Stimulated activated CD8-positive, alpha-beta memory T cell treated with anti-CD3 and anti-CD28 coated beads, Interleukin-2, amount 100 ng/mL, for 1 hour (primary cell): ENCODE results near the gene TMEM184C.

ENCODE experiments used
- DNase-seq, 2 donors: peaks; one replicate each; pipeline ENCODE4 v3.0.0-alpha.2; 2020; ENCODE audit warnings: low read depth in 2 of 2

The TMEM184C gene

DNA sequence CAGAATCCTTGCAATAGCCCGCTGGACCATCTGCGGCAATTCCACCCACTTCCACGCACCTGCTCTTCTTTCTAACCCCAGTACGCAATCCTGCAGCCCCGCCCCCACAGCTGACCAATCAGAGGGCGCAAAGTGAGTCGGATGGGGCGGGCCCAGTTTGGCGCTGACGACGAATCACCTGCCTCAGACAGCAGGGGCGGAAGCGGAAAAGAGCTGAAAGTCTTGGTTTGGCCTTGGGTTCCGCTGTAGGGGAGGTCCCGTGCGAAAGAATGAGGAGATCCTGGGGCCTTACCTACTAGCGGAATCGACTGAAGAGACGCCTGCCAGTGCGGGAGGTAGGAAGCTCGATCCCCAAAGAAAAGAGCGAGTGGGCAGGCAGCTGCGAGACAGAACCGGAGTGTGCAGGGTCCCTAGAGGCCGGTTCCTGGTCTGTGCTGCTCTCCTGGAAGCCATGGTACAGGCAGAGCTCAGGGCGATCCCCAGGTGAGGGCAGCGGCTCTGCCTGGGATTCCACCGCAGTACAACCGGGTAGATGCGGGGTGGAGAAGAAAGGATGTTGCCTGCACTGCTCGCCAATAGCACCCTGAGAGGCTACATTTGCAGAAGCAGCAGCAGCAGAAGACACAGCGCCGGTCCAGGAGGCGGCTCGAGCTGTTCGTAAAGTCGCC is at the start of gene TMEM184C:
TMEM184C (plus strand) TSS at position 225 of the 668 bp plus-strand sequence. CDS start 560 bp downstream, outside the sequence.
- DNase-seq: peak; percentile 97 to 98

DNA sequence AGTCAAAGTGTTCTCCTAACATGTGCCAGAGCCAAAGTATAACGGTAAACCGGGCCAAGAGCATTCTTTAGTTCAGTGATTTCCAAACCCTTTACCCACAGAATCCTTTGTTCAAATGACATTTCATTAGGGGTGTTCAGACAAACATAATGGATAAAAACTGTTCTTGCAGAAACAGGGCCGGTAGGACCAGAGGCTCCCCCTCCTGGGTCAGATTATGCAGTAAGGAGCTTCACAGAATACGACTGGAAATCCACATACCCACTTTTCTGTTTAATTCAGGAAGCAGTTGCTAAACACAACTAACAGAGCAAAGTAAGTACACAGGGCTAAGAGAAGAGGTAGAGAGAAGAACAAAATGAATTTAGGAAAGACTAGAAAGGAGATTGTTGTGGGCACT is 46.6 kb upstream of the TMEM184C start:
- no peak for DNase-seq

DNA sequence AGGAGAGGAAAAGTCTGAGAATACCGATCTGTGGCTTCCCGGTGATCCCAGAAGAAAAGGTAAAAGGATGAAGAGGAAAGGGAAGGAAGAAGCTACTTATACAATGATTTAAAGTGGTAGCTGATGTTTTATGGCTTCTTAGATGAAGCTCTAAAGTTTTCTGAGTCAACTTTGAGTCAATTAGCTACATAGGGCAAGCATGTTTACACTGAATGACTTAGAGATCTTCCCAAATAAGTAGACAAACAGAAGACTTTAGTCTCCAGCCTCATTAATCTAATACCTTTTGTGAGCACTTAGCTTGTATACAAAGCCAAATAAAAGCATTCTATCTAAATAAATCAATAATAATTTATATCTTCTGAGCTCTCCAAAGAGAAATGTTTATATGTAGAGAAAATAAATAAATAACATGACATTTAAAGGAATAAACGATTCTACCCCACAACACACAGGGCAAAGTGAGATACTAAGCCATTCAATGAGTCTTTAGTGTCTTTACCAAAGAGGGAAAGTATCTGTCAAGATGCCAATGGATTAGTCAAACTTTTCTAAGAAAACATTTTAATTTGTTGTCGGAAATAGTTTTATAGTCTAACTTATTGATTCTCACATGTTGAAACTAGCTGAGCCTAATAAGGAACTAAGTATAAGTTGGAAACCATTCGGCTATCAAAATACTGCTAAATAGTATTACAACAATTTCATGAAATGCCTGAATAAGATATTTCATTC is 46.0 kb upstream of the TMEM184C start:
- DNase-seq: no peak

DNA sequence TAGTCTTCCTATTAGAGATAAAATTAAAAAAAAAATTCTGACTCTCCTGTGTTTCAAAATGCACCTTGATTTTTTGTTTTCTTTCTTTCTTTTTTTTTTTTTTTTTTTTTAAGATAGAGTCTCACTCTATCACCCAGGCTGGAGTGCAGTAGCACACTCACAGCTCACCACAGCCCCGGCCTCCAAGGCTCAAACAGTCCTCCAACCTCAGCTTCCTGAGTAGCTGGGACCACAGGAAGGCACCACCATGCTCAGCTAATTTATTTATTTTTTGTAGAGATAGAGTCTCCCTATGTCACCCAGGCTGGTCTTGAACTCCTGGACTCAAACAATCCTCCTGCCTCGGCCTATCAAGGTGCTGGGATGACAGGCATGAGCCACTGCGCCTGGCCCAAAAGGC is 41.1 kb upstream of the TMEM184C start:
- DNase-seq: no peak

DNA sequence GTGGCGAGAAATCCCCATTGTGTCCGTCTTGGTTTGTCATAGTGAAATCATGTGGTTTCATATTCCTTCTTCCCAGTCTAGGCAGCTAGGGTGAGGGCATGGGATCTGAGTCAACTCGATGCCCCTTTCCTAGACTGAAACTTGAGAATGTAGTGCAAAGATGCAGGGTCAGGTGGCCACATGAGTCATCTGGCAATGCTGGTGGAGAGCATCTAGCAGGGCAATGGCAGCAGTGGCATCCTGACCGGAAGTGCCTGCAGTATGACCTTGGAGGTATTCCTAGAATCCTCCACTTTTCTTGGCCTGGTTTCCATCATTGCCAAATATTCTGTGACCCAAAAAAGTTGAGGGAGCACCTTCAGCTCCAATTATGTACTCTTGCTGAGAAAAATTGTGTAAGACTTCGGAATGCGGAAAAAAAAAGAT is 39.1 kb upstream of the TMEM184C start:
- no peak for DNase-seq

DNA sequence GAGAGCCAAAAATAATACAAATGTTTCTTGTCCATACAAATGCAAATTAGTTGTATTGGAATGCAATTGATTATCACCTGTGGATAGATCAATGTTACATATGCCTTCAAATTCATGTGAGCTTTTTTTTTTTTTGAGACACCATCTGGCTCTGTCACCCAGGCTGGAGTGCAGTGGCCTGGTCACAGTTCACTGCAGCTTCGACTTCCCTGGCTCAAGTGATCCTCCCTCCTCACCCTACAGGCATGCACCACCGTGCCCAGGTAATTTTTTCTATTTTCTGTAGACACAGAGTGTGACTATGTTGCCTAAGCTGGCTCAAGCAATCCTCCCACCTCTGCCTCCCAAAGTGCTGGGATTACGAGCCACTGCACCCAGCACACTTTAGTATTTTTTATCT is 38.6 kb upstream of the TMEM184C start:
- no peak for DNase-seq

DNA sequence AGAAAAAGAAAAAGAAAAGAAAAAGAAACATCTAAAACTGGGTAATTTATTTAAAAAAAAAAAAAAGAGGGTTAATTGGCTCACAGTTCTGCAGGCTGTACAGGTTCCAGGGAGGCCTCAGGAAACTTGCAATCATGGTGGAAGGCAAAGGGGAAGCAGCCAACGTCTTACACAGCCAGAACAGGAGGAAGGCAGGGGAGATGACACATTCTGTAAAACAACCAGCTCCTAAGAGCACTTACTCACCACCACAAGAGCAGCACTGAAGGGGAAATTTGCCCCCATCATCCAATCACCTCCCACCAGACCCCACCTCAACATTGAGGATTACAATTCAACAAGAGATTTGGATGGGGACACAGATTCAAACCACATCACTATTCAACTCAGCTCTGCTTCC is 36.8 kb upstream of the TMEM184C start:
- no peak for DNase-seq

DNA sequence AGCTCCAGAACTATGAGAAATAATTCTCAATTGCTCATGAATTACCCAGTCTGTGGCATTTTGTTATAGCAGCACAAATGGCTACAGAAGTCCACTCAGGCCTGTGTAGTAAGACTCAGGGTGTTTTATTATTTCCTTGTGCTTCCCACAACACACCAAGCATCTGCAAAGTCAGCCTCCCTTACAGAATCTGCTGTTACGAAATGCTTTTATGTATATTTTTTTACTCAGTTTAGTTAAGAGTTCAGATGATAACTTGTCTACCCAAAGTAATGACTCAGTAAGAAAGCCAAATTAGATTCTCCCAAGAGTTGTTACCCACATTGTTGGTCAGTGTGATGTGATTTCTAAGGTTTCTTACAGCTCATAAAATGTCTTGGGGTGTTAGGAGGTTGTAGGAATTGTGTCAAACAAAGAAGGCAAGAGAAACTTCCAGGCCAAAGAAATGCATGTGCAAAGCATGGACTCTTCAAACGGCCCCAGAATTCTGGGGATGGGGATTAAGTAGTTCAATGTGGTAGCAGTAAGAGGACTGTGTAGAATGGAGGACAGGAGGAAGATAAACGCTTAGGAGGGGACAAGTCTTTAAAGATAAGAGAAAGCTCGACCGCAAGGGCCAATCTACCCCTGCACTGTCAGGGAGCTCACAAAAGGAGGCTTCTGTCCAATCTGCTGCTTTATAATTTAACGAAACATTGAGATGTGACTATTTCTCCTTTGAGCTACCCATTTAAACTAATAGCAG is 35.4 kb upstream of the TMEM184C start:
- no peak for DNase-seq

DNA sequence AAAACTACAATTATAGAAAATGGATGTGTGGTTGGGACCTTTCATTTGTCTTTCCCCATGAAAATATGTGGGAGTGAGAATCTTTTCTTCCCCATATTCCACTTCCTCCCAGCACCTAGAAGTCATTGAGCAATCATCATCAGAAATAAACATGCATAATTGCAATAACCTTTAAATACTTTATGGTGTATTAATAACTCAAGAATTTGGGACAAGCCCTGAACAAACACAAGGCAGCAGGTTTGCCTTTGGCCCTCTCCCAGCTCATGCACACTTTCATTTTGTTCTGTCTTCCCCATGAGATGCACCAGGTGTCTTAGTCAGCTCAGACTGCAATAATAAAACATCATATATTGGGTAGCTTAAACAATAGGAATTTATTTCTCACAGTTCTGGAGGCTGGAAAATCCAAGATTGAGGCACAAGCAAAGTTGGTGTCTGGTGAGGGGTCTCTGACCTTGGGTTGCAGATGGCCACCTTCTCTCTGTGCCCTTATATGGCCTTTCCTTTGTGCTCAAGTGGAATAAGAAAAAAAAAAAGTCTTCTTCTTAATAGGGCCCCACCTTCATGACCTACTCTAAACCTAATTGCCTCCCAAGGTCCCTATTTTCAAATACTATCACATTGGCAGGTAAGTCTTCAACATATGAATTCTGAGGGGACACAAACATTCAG is 34.7 kb upstream of the TMEM184C start:
- no peak for DNase-seq

DNA sequence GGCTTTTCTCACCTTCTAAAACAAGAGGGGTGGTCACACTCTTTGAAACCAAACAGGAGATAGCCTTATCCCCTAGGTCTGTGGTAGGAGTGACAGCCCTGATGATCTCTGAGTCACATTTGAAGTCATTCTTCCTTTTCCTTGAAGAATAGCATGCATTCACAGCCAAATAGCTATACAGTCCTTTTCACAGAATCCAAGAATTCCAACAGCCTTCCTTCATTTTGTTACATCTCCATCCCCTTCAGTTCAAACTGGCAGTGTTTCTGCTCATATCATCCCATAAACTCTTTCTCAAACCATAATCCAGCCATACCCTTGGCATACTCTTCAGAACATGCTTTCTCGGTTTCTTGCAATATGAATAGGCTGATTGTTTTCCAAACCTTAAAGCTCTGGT is 33.3 kb upstream of the TMEM184C start:
- no peak for DNase-seq

DNA sequence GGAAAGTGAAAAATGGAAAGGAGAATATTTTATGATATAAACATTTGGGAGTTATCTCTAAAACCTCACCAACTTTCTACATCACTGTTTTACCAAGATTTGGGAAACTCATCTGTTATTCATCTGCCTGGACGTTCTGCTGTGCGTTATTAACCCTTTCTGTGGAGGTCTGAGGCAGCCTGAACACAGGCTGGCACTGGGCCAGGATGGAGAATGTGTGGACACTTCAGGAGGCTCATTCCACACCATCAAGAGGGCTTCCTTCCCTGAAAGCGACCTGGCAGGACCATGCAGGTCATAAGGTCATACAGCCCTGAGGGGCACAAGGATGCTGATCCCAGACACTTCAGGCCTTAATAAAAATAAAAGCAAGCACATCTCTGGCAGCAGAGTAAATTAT is 31.2 kb upstream of the TMEM184C start:
- no peak for DNase-seq

DNA sequence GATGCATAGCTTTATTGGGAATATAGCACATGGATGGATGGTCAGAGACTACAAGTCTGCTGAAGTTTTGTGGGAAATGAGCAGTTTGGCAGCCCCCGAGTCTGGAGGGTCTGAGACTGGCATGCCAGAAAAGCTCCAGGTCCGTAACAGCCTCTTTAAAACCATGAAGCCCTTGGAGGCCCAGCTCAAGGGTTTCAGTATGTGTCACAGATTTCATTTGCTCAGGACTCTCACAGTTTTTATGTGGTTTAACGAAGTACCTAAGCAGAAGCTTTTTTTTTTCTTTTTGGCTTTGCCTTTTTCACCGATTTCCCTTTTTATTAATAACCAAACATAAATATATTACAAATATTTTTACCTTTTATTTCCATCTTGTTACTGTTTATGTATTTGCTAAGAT is 30.6 kb upstream of the TMEM184C start:
- DNase-seq: no peak

DNA sequence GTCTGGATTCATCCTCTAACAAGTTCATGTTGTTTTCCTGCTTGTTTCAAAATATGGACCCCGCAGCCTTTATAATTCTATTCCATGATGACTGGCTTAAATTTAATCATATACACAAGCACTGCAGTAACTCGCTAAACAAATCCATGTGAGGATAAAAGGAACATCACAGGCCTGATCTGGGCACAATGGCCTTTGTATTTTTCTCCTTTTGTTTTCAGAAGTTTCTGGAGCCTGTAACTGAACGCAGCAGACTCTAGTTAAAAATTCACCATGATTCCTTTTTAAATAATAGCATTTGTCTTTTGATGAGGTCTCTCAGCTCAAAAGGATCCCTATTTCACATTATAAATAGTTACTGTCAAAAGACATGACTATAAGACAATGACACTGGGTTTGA is 30.2 kb upstream of the TMEM184C start:
- DNase-seq: no peak

DNA sequence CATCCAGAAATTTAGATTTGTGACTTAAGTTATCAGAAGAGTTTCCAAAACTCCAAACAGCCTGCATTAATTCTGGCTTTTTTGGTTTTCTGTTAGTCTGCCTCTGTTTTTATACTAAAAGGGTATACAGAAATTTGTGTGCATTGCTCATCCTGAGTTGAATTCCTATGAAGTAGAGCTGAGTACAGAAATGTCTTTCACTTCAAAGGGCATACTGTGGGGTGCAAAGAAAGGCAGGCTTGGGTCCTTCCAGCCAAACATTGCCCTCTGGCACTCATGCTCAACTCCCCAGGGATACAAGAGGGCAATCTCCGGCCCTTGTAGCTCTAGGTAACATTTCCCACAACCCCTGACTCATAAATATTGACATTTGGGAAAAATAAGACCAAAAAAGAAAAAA is 27.6 kb upstream of the TMEM184C start:
- DNase-seq: no peak

DNA sequence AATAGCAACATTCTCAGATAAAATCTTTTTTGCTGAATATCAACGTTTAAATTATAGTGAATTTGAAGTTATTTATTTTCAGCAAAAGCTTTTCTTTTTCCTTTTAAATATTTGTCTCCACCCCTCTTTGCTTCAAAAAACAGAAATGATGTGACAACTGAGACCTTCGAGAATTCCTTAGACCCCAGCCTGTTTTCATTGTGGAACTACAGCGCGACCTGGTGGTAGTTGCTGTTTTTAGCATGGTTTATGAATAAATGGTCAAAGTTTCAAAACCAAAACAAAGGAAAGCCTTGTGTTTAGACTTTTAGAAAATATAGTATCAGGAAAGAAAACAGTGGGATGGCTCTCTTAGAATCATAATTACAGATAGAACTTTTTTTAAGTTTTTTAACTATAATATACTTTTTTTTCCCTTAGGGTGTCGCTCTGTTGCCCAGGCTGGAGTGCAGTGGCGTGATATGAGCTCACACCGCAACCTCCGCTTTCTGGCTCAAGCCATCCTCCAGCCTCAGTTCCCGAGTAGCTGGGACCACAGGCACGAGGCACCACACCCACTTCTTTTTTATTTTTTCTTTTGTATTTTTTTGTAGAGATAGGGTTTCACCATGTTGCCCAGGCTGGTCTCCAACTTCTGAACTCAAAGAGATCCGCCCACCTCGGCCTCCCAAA is 26.8 kb upstream of the TMEM184C start:
- DNase-seq: no peak

DNA sequence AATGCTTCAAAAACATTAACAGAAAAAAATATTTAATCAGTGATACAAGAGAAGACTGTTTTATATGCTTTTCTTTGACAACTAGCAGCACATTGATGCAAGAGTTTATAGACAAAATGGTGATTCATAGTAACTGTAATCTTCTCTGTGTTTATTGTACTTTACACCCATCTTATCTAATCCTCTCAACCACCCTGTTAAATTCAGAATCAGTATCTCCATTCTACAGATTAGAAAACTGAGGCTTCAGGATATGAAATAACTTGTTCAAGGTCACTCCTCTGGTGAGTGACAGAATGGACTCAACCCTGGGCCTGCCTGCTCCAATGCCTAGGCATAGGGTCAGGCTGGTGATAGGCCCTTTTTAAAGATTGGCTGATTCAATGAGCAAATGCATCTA is 26.1 kb upstream of the TMEM184C start:
- no peak for DNase-seq

DNA sequence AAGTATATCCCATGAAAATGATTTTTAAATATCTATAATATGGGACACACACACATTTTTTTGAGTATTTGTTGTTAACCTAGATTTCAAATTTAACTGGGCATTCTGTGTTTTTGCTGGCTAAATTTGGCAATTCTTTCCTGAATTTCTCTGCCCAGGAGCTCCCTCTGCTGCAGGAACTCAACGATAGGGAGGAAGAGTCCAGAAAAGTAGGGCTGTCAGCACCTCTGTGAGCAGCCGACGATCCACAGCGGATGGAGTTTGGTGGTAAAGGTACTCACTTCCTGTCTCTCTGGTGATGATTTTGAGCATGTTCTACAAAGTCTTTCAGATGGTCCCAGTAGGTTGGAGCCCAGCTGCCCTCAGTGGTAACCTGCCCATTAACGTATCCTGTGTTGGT is 23.1 kb upstream of the TMEM184C start:
- DNase-seq: no peak

DNA sequence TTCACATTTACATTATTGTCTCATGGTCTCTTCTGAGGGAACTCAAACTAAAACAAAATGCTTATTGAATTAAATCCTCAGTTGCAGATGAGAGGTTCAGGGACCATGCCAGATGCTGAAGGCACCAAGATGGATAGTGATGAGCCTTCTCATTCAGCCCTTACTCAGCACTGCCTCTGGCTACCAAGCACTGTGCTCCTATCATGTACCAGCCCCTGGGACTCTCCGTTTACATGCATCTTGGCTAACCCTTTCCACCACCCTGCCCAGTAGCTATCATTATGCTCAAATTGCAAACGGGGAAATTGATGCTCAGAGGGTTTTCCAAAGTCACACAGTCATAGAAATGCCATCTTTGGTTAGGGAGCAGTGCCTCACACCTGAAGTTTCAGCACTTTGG is 22.6 kb upstream of the TMEM184C start:
- no peak for DNase-seq

DNA sequence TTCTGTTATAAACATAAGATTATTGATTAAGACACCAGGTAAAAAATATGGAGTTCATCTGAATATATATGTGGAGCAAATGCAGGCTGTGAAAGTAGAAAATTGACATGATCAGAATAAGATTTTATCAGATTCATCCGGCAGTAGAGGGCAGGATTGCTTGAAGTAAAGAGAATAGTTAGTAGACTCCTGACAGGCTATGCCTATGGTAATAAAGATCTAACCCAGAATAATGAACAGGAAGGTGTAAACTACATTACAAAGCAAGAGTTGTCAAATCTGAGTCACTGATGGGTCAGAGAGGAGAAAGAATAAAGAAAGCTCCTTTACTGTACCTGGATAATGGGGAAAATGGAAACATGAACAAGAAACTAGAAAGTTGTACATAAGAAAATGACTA is 20.8 kb upstream of the TMEM184C start:
- DNase-seq: no peak

DNA sequence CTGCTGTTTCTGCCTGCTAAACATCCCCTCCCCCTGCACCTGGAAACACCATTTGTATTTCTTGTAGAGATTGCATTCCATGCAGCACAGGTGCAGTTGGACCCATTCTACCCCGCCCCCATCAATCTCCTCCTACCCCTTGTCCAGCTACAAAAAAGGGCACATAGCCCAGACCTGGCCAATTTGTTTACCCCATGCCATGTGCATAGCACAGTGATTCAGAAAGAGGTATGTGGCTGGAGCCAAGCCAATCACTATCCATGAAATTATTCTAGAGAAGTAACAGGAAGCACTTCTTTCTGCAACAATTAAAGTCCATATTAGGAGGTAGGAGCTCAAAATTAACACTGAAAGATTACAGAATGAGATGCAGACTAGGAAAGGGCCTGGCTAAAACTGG is 20.2 kb upstream of the TMEM184C start:
- no peak for DNase-seq

DNA sequence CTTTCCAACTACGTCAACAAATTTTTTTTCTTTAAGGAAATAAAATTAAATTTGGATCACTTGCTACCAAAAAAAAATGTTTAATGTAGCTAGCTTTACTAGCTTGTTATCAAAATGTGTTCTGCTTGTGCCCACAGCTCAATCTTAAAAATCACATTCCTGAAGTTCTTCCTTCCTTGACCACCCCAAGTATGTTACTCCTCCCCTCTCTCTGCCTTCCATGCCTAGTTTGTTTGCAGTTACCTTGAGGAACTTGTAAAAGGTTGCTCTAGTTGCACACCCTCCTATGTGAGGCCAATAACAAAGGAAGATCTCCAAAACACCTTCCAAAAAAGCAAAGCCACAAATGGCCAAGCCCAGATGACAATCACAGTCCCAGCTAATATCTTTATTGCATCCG is 19.6 kb upstream of the TMEM184C start:
- DNase-seq: no peak

DNA sequence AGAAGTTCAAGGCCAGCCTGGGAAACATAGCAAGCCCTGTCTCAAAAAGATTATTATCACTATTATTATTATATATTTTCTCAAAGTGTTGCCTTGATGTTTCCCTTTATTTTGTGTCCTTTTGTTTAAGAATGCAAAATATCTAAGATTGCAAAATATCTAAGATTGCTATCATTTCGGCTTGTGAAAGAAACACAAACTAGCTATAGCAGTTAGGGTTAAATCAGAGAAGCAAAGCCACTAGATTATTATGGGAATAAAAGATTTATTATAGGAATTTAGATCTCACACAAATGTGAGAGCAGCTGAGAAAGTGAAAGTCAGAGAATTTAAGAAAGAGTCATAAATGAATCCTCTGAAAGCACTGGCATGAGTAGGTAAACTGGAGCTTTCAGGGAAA is 18.0 kb upstream of the TMEM184C start:
- no peak for DNase-seq
